T-cell (primary cell): Measurements from ENCODE around the gene ZNF143. TPM values are rescaled to one million over a fixed set of nuclear protein-coding genes. Genes with fewer than 3 reads are reported as not detected.

Source experiments
- ATAC-seq, 4 experiments: fragments of 200-7000 bp in 3 of 4; fragments of 150-1000 bp in 1 of 4; cut with Tn5 transposase; replicated peaks in 1 of 4; 1 replicate in 3 of 4; 2 replicates in 1 of 4; pipeline ENCODE4 v1.10.0; 2021; ENCODE audit warnings: moderate library complexity in 3 of 4, mild to moderate bottlenecking in 2 of 4, moderate number of reproducible peaks in 1 of 4
- CTCF ChIA-PET, 2 donors: fragments of 300-600 bp; sonication (Branson Sonifier 250); formaldehyde crosslinking; loops; one replicate each; lab custom pipeline; 2022; ENCODE audit warnings: antibody characterized with exemption in 2 of 2; lab: Charles Lee
- POLR2A ChIA-PET, 2 donors: fragments of 300-600 bp; sonication (Branson Sonifier 250); formaldehyde crosslinking; loops; one replicate each; lab custom pipeline; 2022; ENCODE audit warnings: antibody characterized with exemption in 2 of 2; lab: Charles Lee
- DNase-seq, 35 experiments: peaks; one replicate each; pipeline versions ENCODE4 v3.0.0 to v3.0.0-alpha.2; 2013 to 2023
- H3K27ac ChIP-seq: one replicate; pipeline ENCODE4 v1.5.1; 2013; ENCODE audit warnings: low read length
- H3K27me3 ChIP-seq, 2 experiments: replicated peaks in 1 of 2; 1 replicate in 1 of 2; 2 replicates in 1 of 2; pipeline versions ENCODE4 v1.6.1 to v1.7.0; 2013; ENCODE audit warnings: low read length in 1 of 2, mixed read lengths in 1 of 2; ENCODE audit not compliant: control insufficient read depth in 2 of 2, insufficient read depth in 2 of 2; ENCODE audit errors: extremely low read depth in 1 of 2
- H3K36me3 ChIP-seq, 2 donors: 1 replicate in 1 of 2; 2 replicates in 1 of 2; pipeline versions ENCODE4 v1.6.1 to v1.7.0; 2013; ENCODE audit warnings: low read length in 1 of 2; ENCODE audit not compliant: control insufficient read depth in 2 of 2, insufficient read depth in 1 of 2; ENCODE audit errors: extremely low read depth in 1 of 2
- H3K4me1 ChIP-seq, 2 experiments: 1 replicate in 1 of 2; 2 replicates in 1 of 2; pipeline versions ENCODE4 v1.6.1 to v1.7.0; 2013; ENCODE audit warnings: low read length in 2 of 2, mixed read lengths in 1 of 2; ENCODE audit not compliant: insufficient read depth in 2 of 2, control insufficient read depth in 1 of 2; ENCODE audit errors: extremely low read depth in 1 of 2
- H3K4me3 ChIP-seq, 2 donors: 1 replicate in 1 of 2; 2 replicates in 1 of 2; pipeline versions ENCODE4 v1.5.1 to v1.7.0; 2013; ENCODE audit warnings: mild to moderate bottlenecking in 2 of 2, low read length in 1 of 2, moderate library complexity in 1 of 2; ENCODE audit not compliant: control insufficient read depth in 1 of 2; ENCODE audit errors: extremely low read depth in 1 of 2
- H3K9me3 ChIP-seq: 2 replicates; pipeline ENCODE4 v1.7.0; 2013
- H3K27ac Mint-ChIP-seq, 2 donors: one replicate each; pipeline ENCODE4 v1.8.0; 2020 to 2021; ENCODE audit warnings: mild to moderate bottlenecking in 2 of 2, mixed read lengths in 2 of 2
- H3K27me3 Mint-ChIP-seq, 2 donors: one replicate each; pipeline ENCODE4 v1.8.0; 2021 to 2022; ENCODE audit warnings: mixed read lengths in 2 of 2
- H3K36me3 Mint-ChIP-seq: one replicate; pipeline ENCODE4 v1.8.0; 2021; ENCODE audit warnings: mixed read lengths
- H3K4me1 Mint-ChIP-seq, 3 donors: one replicate each; pipeline ENCODE4 v1.8.0; 2020 to 2022; ENCODE audit warnings: mixed read lengths in 3 of 3, mild to moderate bottlenecking in 1 of 3
- H3K4me3 Mint-ChIP-seq, 3 donors: one replicate each; pipeline ENCODE4 v1.8.0; 2020 to 2022; ENCODE audit warnings: mild to moderate bottlenecking in 3 of 3, mixed read lengths in 3 of 3, moderate library complexity in 3 of 3
- H3K9me3 Mint-ChIP-seq, 3 donors: one replicate each; pipeline ENCODE4 v1.8.0; 2020 to 2022; ENCODE audit warnings: mixed read lengths in 3 of 3
- WGBS: methylation state at CpG from one replicate; pipeline ENCODE4 v1.1.5; 2013; ENCODE audit warnings: missing lambda C conversion rate; ENCODE audit not compliant: insufficient coverage; 5-methylcytosine and 5-hydroxymethylcytosine counted together
- total RNA-seq, 35 experiments: library from RNA in 6 of 35; stranded (reverse) in 6 of 35; fragments of 120-200 nt in 1 of 35; gene quantifications; one replicate each; pipeline versions ENCODE4 v1.2.1 to v1.2.4 and lab custom pipeline; 2013 to 2026

Gene ZNF143
- total RNA-seq, 5 donors from 2014 or later (not counting 1 experiment from before 2014, with no cell fraction given), result 30.1 to 51.2 (median 46.3) TPM

GRCh38 chr11:9455722-9456121, 5.1 kb upstream of the ZNF143 start:
- H3K9me3 ChIP-seq, result no peaks in the 10 kb centered on the region
- Mint-ChIP-seq H3K4me1 (peaks cover 5 to 13% (median 7%) of the 10 kb centered on the region in 3 donors), H3K9me3 (peaks cover 4 to 9% (median 5%) of the 10 kb centered on the region in 3 donors), H3K27me3 (no peaks in the 10 kb centered on the region), H3K4me3 (no peak overlapping the region), H3K27ac (no peak overlapping the region), H3K36me3 (peaks cover 11% of the 10 kb centered on the region)
- no CpG with 5 or more reads among the region's 5 CpGs for WGBS
- ChIA-PET POLR2A (no interaction called here), CTCF (interaction anchor here in 1 of 2 donors (0.6 kb wide), 1 partner anchor 30 kb away, joined by 3 read pairs; no protein-coding TSS in a partner anchor)
- no peak overlapping the region for H3K4me3 ChIP-seq
- DNase-seq (no peak), ATAC-seq (no peak)
- peaks cover 0 to 11% of the 10 kb centered on the region in 2 experiments for H3K4me1 ChIP-seq
- no peaks in the 10 kb centered on the region for H3K36me3 ChIP-seq
- H3K27ac ChIP-seq, result no peak overlapping the region
- H3K27me3 ChIP-seq, result no peaks in the 10 kb centered on the region

GRCh38 chr11:9459667-9460321, 1.0 kb upstream of the ZNF143 start:
- ATAC-seq, result no peak
- Histone ChIP-seq H3K4me1 (peaks cover 16 to 17% of the 10 kb centered on the region in 2 experiments), H3K4me3 (peak overlapping the region; percentile 83 to 98), H3K27ac (peak overlapping the region; percentile 96), H3K36me3 (no peaks in the 10 kb centered on the region), H3K9me3 (no peaks in the 10 kb centered on the region), H3K27me3 (no peaks in the 10 kb centered on the region)
- Mint-ChIP-seq H3K4me1 (peaks cover 28 to 39% (median 28%) of the 10 kb centered on the region in 3 donors), H3K27ac (peak overlapping the region; percentile 99 to 100), H3K36me3 (peaks cover 8% of the 10 kb centered on the region), H3K4me3 (peak overlapping the region; percentile 88 to 98 (median 98)), H3K27me3 (no peaks in the 10 kb centered on the region), H3K9me3 (no peaks in the 10 kb centered on the region)
- peak in 18 of 35 experiments; percentile 4 to 58 (median 12) for DNase-seq
- 4% methylated on average over 14 of the region's 23 CpGs for WGBS
- CTCF ChIA-PET, result interaction anchor here in 1 of 2 donors (0.6 to 2.4 kb wide), 7 partner anchors 17 to 498 kb away, joined by 3 to 9 read pairs (median 3); no protein-coding TSS in a partner anchor
- POLR2A ChIA-PET, result interaction anchor here (0.5 to 1.9 kb wide), 13 partner anchors 18 to 1446 kb away, joined by 3 to 6 read pairs (median 4); partner anchors contain the start of genes IPO7 (in 1 of the 2), TMEM9B (in 1 of the 2) and WEE1 (in 1 of the 2)

- POLR2A ChIA-PET, result interaction anchor here (0.6 to 1.9 kb wide), 14 partner anchors 56 to 1202 kb away, joined by 3 to 6 read pairs (median 3); partner anchors contain the start of genes TMEM9B (in 1 of the 2) and WEE1 (in 1 of the 2)
- Mint-ChIP-seq H3K27me3 (no peaks in the 10 kb centered on the region), H3K4me3 (peak overlapping the region; percentile 88 to 98 (median 98)), H3K4me1 (peaks cover 28 to 39% (median 28%) of the 10 kb centered on the region in 3 donors), H3K9me3 (no peaks in the 10 kb centered on the region), H3K36me3 (peaks cover 8% of the 10 kb centered on the region), H3K27ac (peak overlapping the region; percentile 99 to 100)
- 0% methylated on average over 39 of the region's 57 CpGs for WGBS
- H3K27ac ChIP-seq, result peak overlapping the region; percentile 95
- ATAC-seq (peak; percentile 48 to 63 (median 58)), DNase-seq (peak; percentile 52 to 85 (median 70))
- H3K4me1 ChIP-seq, result peaks cover 16 to 17% of the 10 kb centered on the region in 2 experiments
- H3K4me3 ChIP-seq, result peak overlapping the region; percentile 83 to 89
- H3K36me3 ChIP-seq, result peaks cover 0 to 3% of the 10 kb centered on the region in 2 donors
- no peaks in the 10 kb centered on the region for H3K9me3 ChIP-seq
- CTCF ChIA-PET, result interaction anchor here in 1 of 2 donors (0.5 to 2.4 kb wide), 8 partner anchors 45 to 1474 kb away, joined by 3 to 9 read pairs (median 3); no protein-coding TSS in a partner anchor
- H3K27me3 ChIP-seq, result no peaks in the 10 kb centered on the region
These were observed 399 bp downstream of the ZNF143 start for GRCh38 chr11:9461063-9461759.

GRCh38 chr11:9461760-9462134, 935 bp downstream of the ZNF143 start:
- H3K4me3 ChIP-seq, result peak overlapping the region; percentile 83 to 89
- no peaks in the 10 kb centered on the region for H3K27me3 ChIP-seq
- Mint-ChIP-seq H3K27me3 (no peaks in the 10 kb centered on the region), H3K27ac (peak overlapping the region; percentile 91 to 94), H3K9me3 (no peaks in the 10 kb centered on the region), H3K36me3 (peaks cover 11% of the 10 kb centered on the region), H3K4me3 (peak overlapping the region; percentile 88 to 98 (median 98)), H3K4me1 (peaks cover 28 to 40% (median 33%) of the 10 kb centered on the region in 3 donors)
- ATAC-seq (no peak), DNase-seq (peak in 3 of 35 experiments; percentile 10 to 43 (median 10))
- ChIA-PET CTCF (interaction anchor here in 1 of 2 donors (0.6 to 2.4 kb wide), 3 partner anchors 45 to 1473 kb away, joined by 3 to 9 read pairs (median 3); no protein-coding TSS in a partner anchor), POLR2A (interaction anchor here in 1 of 2 donors (0.6 to 1.9 kb wide), 5 partner anchors 57 to 499 kb away, joined by 3 to 6 read pairs (median 5); partner anchors contain the start of gene WEE1)
- WGBS, result 0% methylated on average over 2 of the region's 10 CpGs
- peaks cover 16 to 17% of the 10 kb centered on the region in 2 experiments for H3K4me1 ChIP-seq
- H3K9me3 ChIP-seq, result no peaks in the 10 kb centered on the region
- H3K27ac ChIP-seq, result peak overlapping the region; percentile 95
- peaks cover 0 to 5% of the 10 kb centered on the region in 2 donors for H3K36me3 ChIP-seq

GRCh38 chr11:9462172-9462799, 1.5 kb downstream of the ZNF143 start:
- peak overlapping the region; percentile 83 to 89 for H3K4me3 ChIP-seq
- Mint-ChIP-seq H3K4me1 (peaks cover 28 to 40% (median 34%) of the 10 kb centered on the region in 3 donors), H3K9me3 (no peaks in the 10 kb centered on the region), H3K27ac (peak overlapping the region; percentile 91 to 94), H3K36me3 (peaks cover 11% of the 10 kb centered on the region), H3K27me3 (no peaks in the 10 kb centered on the region), H3K4me3 (peak overlapping the region; percentile 88 to 98 (median 98))
- H3K27ac ChIP-seq, result peak overlapping the region; percentile 95
- no peaks in the 10 kb centered on the region for H3K27me3 ChIP-seq
- WGBS, result 85% methylated on average over 10 of the region's 16 CpGs
- DNase-seq (no peak), ATAC-seq (no peak)
- ChIA-PET CTCF (interaction anchor here in 1 of 2 donors (0.7 to 2.4 kb wide), 2 partner anchors 44 to 1473 kb away, joined by 3 to 9 read pairs; no protein-coding TSS in a partner anchor), POLR2A (interaction anchor here in 1 of 2 donors (0.6 to 0.7 kb wide), 4 partner anchors 94 to 499 kb away, joined by 3 to 5 read pairs (median 5); no protein-coding TSS in a partner anchor)
- peaks cover 0 to 5% of the 10 kb centered on the region in 2 donors for H3K36me3 ChIP-seq
- no peaks in the 10 kb centered on the region for H3K9me3 ChIP-seq
- peaks cover 16 to 17% of the 10 kb centered on the region in 2 experiments for H3K4me1 ChIP-seq
